Measurements from ENCODE around the gene PLEKHD1. TPM values are rescaled to one million over a fixed set of nuclear protein-coding genes. Genes with fewer than 3 reads are reported as not detected.

Gene PLEKHD1
- total and polyA plus RNA-seq, 9 of the 15 experiments (the other 6 are each of a cell fraction or from before 2014, with no cell fraction given) = not detected

DNA sequence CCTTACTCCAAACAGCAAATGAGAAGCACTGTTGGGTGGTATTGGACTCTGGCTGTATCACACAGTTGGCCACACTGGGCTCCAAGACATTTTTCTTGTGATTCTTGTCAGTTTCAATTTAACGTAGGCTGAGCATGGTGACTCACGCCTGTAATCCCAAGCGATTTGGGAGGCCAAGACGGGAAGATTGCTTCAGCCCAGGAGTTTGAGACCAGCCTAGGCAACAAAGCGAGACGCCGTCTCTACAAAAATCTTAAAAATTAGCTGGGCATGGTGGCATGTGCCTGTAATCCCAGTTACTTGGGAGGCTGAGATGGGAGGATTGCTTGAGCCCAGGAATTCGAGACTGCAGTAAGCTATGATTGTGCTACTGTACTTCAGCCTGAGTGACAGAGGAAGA, 35.3 kb upstream of the PLEKHD1 start (continued):
- no peak for TF ChIP-seq ZFP36 (IDR thresholded peaks at IDR 0.05; ENCODE audit: low read depth, low read length, partially characterized antibody)

DNA sequence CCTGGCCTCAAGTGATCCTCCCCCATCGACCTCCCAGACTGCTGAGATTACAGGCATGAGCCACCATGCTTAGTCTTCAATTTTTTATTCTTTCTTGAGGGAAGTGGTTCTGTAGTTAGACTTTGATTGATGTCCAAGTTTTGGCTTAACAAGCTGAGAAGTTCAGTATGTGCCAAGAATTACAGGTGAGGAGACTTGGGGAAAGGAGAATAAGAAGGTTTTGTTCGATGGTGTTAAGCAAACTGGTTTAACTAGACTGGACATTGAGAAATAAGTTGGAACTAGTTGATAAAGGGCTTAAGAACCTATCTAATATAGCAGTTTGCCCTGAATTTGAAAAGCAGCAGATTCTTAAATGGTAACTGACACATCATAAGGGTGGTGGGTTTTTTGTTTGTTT, 32.6 kb upstream of the PLEKHD1 start:
- H2AFZ ChIP-seq (ENCODE audit: low read depth, low read length) = no peak overlapping the region
- DNase-seq (ENCODE audit: extremely low read depth in 1 of 4, low spot score in 3 of 4) (no peak), ATAC-seq (no peak), FAIRE-seq (no peak)
- no peak overlapping the region for H3K27ac ChIP-seq (ENCODE audit: extremely low read depth, low read depth, low read length)
- ChIA-PET CTCF (ENCODE audit: low intra/inter-chr PET ratio) (no interaction called here), POLR2A (no interaction called here)
- H3K4me1 ChIP-seq (replicated peaks in 1 of 2; ENCODE audit: control insufficient read depth in 2 of 2, insufficient read depth in 2 of 2, low read length in 2 of 2) = no peaks in the 10 kb centered on the region
- H3K9me1 ChIP-seq (ENCODE audit: control insufficient read depth, insufficient read depth, low read length) = no peaks in the 10 kb centered on the region
- BruUV-seq (replicated peaks) = no TSS peak
- in situ Hi-C loops (cut with MboI) = loop anchor here (25.0 kb wide), 2 partner anchors 190 to 590 kb away; partner anchors contain the start of gene GALNT16
- no peaks in the 10 kb centered on the region for H3K9me3 ChIP-seq (replicated peaks; ENCODE audit: control insufficient read depth, insufficient read depth, low read depth, low read length)
- no peak overlapping the region for H3K4me2 ChIP-seq (ENCODE audit: insufficient read depth, low read length)
- no peaks in the 10 kb centered on the region for H3K79me2 ChIP-seq (ENCODE audit: control insufficient read depth, insufficient read depth, low read length)
- no peak overlapping the region for H3K4me3 ChIP-seq
- peaks cover 16% of the 10 kb centered on the region for H3K36me3 ChIP-seq (ENCODE audit: control insufficient read depth, insufficient read depth, low read length)
- intact Hi-C loops (cut with micrococcal nuclease) = no loop called here
- WGBS (ENCODE audit: insufficient coverage, low coverage, missing lambda C conversion rate) = 63% methylated on average over 2 of the region's 2 CpGs
- TF ChIP-seq, protein P1, sequence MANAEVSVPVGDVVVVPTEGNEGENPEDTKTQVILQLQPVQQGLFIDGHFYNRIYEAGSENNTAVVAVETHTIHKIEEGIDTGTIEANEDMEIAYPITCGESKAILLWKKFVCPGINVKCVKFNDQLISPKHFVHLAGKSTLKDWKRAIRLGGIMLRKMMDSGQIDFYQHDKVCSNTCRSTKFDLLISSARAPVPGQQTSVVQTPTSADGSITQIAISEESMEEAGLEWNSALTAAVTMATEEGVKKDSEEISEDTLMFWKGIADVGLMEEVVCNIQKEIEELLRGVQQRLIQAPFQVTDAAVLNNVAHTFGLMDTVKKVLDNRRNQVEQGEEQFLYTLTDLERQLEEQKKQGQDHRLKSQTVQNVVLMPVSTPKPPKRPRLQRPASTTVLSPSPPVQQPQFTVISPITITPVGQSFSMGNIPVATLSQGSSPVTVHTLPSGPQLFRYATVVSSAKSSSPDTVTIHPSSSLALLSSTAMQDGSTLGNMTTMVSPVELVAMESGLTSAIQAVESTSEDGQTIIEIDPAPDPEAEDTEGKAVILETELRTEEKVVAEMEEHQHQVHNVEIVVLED (CRISPR knock-in tag; IDR thresholded peaks at IDR 0.05) = no peak
- TF ChIP-seq ARID1B (IDR thresholded peaks at IDR 0.05) (no peak), C11orf30 (IDR thresholded peaks at IDR 0.05; ENCODE audit: low read depth) (no peak), SMAD1 (IDR thresholded peaks at IDR 0.05; ENCODE audit: low read depth, low read length, partially characterized antibody) (no peak)
- no peaks in the 10 kb centered on the region for H3K27me3 ChIP-seq (ENCODE audit: control insufficient read depth in 2 of 2, insufficient read depth in 2 of 2, low read length in 2 of 2)
- no peak overlapping the region for H3K9ac ChIP-seq (ENCODE audit: insufficient read depth in 1 of 2, low read depth in 2 of 2, low read length in 2 of 2)
- no peaks in the 10 kb centered on the region for H4K20me1 ChIP-seq (replicated peaks; ENCODE audit: control insufficient read depth, insufficient read depth, low read length)

Data from K562 (cell line).